Epithelial cell of esophagus (primary cell): Measurements from ENCODE around the gene KCND3.
A peak's percentile ranks its signal among the peaks of the same experiment; 100 is the strongest.

Experiments used
- DNase-seq: peaks from one replicate; pipeline ENCODE4 v3.0.0; 2010; ENCODE audit warnings: low read depth
- H3K4me3 ChIP-seq: 2 replicates; pipeline ENCODE4 v1.5.1; 2011; ENCODE audit warnings: mild to moderate bottlenecking, low read length, control low read depth
- CTCF ChIP-seq: IDR thresholded peaks from 2 replicates; pipeline ENCODE4 v1.5.1; 2011; ENCODE audit warnings: low read depth, mild to moderate bottlenecking, low read length, control low read depth, inconsistent platforms; ENCODE audit not compliant: insufficient read depth; ENCODE audit errors: missing control alignments

Gene KCND3

GRCh38 chr1:111852261-111852721, 137.2 kb downstream of the KCND3 start:
- DNase-seq, result no peak
- no peak for TF ChIP-seq CTCF
- H3K4me3 ChIP-seq, result no peak overlapping the region

- TF ChIP-seq CTCF, result no peak
- H3K4me3 ChIP-seq, result no peak overlapping the region
- DNase-seq, result peak; percentile 71
Measured at GRCh38 chr1:111851552-111851951, 137.9 kb downstream of the KCND3 start.

GRCh38 chr1:111850109-111850508, 139.4 kb downstream of the KCND3 start:
- DNase-seq, result no peak
- TF ChIP-seq CTCF, result no peak
- no peak overlapping the region for H3K4me3 ChIP-seq

GRCh38 chr1:111848852-111849545, 140.5 kb downstream of the KCND3 start:
- DNase-seq, result no peak
- TF ChIP-seq CTCF, result no peak

GRCh38 chr1:111847466-111847865, 142.0 kb downstream of the KCND3 start:
- no peak overlapping the region for H3K4me3 ChIP-seq
- TF ChIP-seq CTCF, result no peak
- DNase-seq, result no peak

More at GRCh38 chr1:111848852-111849545, 140.5 kb downstream of the KCND3 start:
- H3K4me3 ChIP-seq, result no peak overlapping the region

GRCh38 chr1:111846842-111847241, 142.6 kb downstream of the KCND3 start:
- no peak for TF ChIP-seq CTCF
- H3K4me3 ChIP-seq, result no peak overlapping the region
- no peak for DNase-seq

DNA sequence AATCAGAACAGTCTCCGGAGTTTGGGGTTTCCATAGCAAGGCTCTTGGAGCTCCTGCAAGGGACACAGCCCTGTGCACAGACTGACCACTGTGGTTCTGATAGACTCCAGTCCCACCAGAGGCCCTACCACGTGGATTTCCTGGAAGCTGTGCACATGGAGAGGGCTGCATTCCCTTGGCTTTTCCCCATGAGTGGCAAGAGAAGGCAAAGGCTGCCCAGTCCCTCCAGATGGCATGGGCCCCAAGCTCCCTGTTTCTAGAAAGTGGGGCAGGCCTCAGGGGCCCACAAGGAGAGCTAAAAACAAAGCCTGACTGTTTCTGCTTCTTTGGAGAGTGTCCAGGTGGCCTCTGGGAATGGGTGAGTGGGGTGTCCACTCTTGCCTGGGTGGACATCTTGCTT, 146.3 kb downstream of the KCND3 start:
- no peak for DNase-seq
- TF ChIP-seq CTCF, result no peak

More for the DNA sequence above, 146.3 kb downstream of the KCND3 start:
- no peak overlapping the region for H3K4me3 ChIP-seq
